Small intestine (tissue), 16 donors: ENCODE data around the gene CLEC1B. TPM values are rescaled to one million over a fixed set of nuclear protein-coding genes. Genes with fewer than 3 reads are reported as not detected.

ENCODE experiments used
- DNase-seq, 2 donors: peaks; one replicate each; pipeline versions ENCODE4 v3.0.0 to v3.0.0-alpha.2; 2013
- FAIRE-seq: peaks from 2 replicates; lab custom pipeline; 2012; peaks lifted over from hg19 to GRCh38; lab: Jason Lieb, UNC
- H3K27ac ChIP-seq, 3 donors: one replicate each; pipeline ENCODE4 v1.5.1; 2013; ENCODE audit warnings: low read length in 2 of 3, mild to moderate bottlenecking in 2 of 3, control low read depth in 1 of 3, inconsistent platforms in 1 of 3, low read depth in 1 of 3, moderate library complexity in 1 of 3
- H3K27me3 ChIP-seq, 3 donors: one replicate each; pipeline ENCODE4 v1.6.1; 2013; ENCODE audit warnings: low read length in 3 of 3, inconsistent platforms in 1 of 3; ENCODE audit not compliant: control insufficient read depth in 3 of 3, insufficient read depth in 3 of 3
- H3K36me3 ChIP-seq, 3 donors: one replicate each; pipeline ENCODE4 v1.6.1; 2013; ENCODE audit warnings: low read length in 3 of 3, inconsistent platforms in 1 of 3, low read depth in 1 of 3, mild to moderate bottlenecking in 1 of 3, moderate library complexity in 1 of 3; ENCODE audit not compliant: control insufficient read depth in 3 of 3, insufficient read depth in 2 of 3
- H3K4me1 ChIP-seq, 3 donors: one replicate each; pipeline ENCODE4 v1.6.1; 2013; ENCODE audit warnings: low read length in 2 of 3, inconsistent platforms in 1 of 3, low read depth in 1 of 3, mild to moderate bottlenecking in 1 of 3, moderate library complexity in 1 of 3; ENCODE audit not compliant: control insufficient read depth in 3 of 3, insufficient read depth in 2 of 3
- H3K4me3 ChIP-seq, 3 donors: one replicate each; pipeline ENCODE4 v1.5.1; 2013; ENCODE audit warnings: low read length in 3 of 3, control low read depth in 1 of 3, inconsistent platforms in 1 of 3, low read depth in 1 of 3, mild to moderate bottlenecking in 1 of 3, moderate library complexity in 1 of 3
- H3K9me3 ChIP-seq, 2 donors: one replicate each; pipeline ENCODE4 v1.6.1; 2013; ENCODE audit warnings: low read depth in 1 of 2, low read length in 1 of 2; ENCODE audit not compliant: control insufficient read depth in 2 of 2, insufficient read depth in 1 of 2
- WGBS, 3 donors: extraction: QIAGEN DNeasy Blood & Tissue Kit; methylation state at CpG; one replicate each; pipeline ENCODE4 v1.1.7; 2013; 5-methylcytosine and 5-hydroxymethylcytosine counted together
- long read RNA-seq, 10 donors: transcript quantifications; one replicate each; lab custom pipeline, GENCODE V29; 2026
- polyA plus RNA-seq, 4 donors: library from polyadenylated mRNA; stranded (reverse) in 3 of 4; unstranded in 1 of 4; fragments of 200-250 nt in 3 of 4; fragments of 120-200 nt in 1 of 4; gene quantifications; one replicate each; pipeline versions ENCODE4 v1.2.1 to v1.2.3, GENCODE V29; 2013
- donor health status: healthy with polysubstance abuse.
- donor health status: control.
- donor health status: control.
- donor health status: Bipolar disorder and iron deficiency.
- donor health status: healthy.

CLEC1B gene
- polyA plus RNA-seq: under 1 TPM in 1 of 4 donors, not detected in 3; 0.09 TPM
- long read RNA-seq, donor 1: 0 reads
- long read RNA-seq, donor 2: 0 reads
- long read RNA-seq, donor 3: 0 reads
- long read RNA-seq, donor 4: 0 reads
- long read RNA-seq, donor 5: 0 reads
- long read RNA-seq, donor 6: 0 reads
- long read RNA-seq, donor 7: 0 reads
- long read RNA-seq, donor 8: 0 reads
- long read RNA-seq, donor 9: 0 reads
- long read RNA-seq, donor 10: 0 reads

DNA sequence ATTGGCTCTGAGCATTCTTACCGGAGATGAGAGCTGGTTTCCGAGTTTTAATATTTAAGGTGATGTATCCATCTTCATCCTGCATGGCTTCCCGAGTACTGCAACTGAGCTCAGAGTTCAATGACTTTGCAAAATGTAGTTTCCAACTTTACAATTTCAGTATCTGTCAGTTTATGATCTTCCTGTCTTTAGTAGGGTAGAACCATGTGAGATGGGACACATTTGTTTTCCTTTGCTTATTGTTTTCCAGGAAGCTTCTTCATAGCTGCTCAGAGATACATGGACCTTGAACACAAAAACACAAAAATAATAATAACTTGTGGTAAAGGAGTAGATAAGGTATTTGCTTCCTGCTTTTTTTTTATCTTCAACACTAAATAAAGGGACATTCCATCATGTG lies at the start of gene CLEC1B:
TSS of gene CLEC1B (minus strand) at position 106 of the 400 bp plus-strand sequence. CDS start at position 85, 21 bp downstream.
- H3K36me3 ChIP-seq: no peaks in the 10 kb centered on the region
- FAIRE-seq (no peak), DNase-seq (no peak)
- 86 to 89% (median 88%) methylated on average over 3 of the region's 3 CpGs for WGBS, 3 donors
- no peak within 1 kb of the TSS for H3K4me3 ChIP-seq
- peaks cover 0 to 1% (median 0%) of the 10 kb centered on the region in 3 donors for H3K27me3 ChIP-seq
- H3K4me1 ChIP-seq: no peaks in the 10 kb centered on the region
- H3K9me3 ChIP-seq: peaks cover 0 to 6% of the 10 kb centered on the region in 2 donors
- H3K27ac ChIP-seq: no peak within 1 kb of the TSS

DNA sequence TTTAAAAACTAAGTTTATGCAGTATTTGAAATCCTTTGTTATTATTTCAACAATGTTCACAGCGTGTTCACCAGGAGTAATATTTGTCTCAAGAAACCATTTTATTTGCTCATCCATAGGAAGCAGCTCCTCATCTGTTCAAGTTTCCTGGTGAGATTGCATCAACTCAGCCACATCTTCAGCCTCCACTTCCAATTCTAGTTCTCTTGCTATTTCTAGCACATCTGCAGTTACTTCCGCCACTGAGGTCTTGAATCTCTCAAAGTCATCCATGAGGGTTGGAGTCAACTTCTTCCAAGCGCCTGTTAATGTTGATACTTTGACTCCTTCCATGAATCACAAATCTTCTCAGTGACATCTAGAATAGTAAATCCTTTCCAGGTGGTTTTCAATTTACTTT lies 49.6 kb upstream of the CLEC1B start:
- DNase-seq (no peak), FAIRE-seq (no peak)
- Histone ChIP-seq H3K4me3 (no peak overlapping the region), H3K9me3 (no peaks in the 10 kb centered on the region), H3K36me3 (no peaks in the 10 kb centered on the region), H3K27ac (no peak overlapping the region), H3K4me1 (no peaks in the 10 kb centered on the region), H3K27me3 (no peaks in the 10 kb centered on the region)
- WGBS, 3 donors: 68 to 75% (median 74%) methylated on average over 3 of the region's 3 CpGs

DNA sequence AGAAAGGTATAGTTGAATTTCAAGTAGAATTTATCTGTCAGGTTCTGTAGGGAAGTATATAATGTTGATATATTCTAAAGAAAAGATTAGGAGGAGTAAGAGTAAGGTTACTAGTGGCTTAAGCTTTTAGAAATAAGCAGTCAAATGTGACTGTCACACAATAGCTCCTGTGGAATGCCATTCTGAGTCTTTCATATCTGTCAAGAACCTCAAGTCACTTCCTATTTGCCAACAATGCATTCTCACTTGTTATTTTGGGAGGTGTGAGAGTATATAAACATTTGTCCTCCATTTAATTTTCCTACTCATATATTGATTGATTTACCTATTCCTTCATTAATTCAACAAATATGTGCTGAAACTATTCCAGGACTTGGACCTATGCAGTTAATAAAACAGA lies 43.2 kb upstream of the CLEC1B start:
- Histone ChIP-seq H3K9me3 (no peaks in the 10 kb centered on the region), H3K36me3 (no peaks in the 10 kb centered on the region), H3K27ac (no peak overlapping the region), H3K27me3 (no peaks in the 10 kb centered on the region), H3K4me3 (no peak overlapping the region), H3K4me1 (no peaks in the 10 kb centered on the region)
- DNase-seq (no peak), FAIRE-seq (no peak)

DNA sequence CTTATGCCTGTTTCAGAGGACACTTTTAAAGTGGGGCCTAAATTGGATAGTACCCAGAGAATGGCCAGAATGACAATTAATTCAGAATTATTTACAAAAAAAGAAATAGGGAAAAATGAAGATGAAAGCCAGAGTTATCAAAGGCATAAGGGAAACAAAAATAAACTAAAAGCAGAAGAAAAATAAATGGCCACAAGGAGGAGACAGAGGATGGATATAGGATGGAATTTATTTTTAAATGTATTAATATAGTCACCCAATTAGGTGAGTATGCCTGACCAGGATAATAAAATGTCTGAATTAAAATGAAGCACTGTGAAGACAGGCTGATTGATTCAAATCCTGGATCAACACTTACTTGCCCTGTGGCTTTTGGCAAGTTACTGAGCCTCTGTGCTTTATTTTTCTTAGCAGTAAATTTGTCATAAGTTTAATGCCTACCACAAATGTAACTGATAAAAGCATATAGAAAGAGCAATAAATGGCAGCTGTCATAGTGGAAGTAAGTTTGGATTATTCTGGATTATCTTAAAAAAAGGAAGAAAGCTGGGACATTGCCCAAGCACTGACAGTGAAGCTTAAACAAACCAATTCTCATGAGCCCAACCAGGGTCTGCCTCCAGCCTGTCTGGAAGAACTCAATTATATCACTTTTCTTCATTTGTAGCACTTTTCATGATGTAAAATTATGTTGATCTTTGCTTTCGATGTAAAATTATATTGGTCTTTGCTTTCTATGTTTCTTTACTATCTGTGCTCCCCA lies 35.0 kb upstream of the CLEC1B start:
- H3K27me3 ChIP-seq: no peaks in the 10 kb centered on the region
- no peaks in the 10 kb centered on the region for H3K9me3 ChIP-seq
- FAIRE-seq: peak; percentile 19
- no peaks in the 10 kb centered on the region for H3K4me1 ChIP-seq
- DNase-seq: peak in 1 of 2 donors; percentile 5
- H3K4me3 ChIP-seq: no peak overlapping the region
- WGBS, 3 donors: 63 to 75% (median 72%) methylated on average over 1 of the region's 1 CpG
- H3K36me3 ChIP-seq: no peaks in the 10 kb centered on the region
- H3K27ac ChIP-seq: no peak overlapping the region

DNA sequence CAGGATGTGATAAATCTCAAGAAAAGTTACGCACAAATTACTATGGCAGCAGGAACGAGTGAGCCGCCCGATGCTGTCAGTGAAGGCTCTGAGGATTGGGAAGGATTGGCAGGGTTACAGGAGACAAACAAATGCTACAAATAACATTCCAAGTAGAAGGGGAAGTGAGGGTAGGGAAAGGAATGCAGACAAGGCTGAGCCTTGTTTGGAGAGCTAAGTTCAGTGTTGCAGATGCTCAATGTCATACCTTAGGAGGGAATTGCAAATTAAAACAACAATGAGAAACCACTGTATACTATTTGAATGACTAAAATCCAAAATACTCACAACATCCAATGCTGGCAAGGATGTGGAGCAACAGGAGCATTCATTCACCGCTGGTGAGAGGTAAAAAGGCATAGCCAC lies 32.9 kb upstream of the CLEC1B start:
- WGBS, 3 donors: 60 to 84% (median 83%) methylated on average over 5 of the region's 5 CpGs
- DNase-seq (no peak), FAIRE-seq (no peak)
- H3K4me1 ChIP-seq: no peaks in the 10 kb centered on the region
- H3K36me3 ChIP-seq: no peaks in the 10 kb centered on the region
- no peaks in the 10 kb centered on the region for H3K27me3 ChIP-seq
- H3K9me3 ChIP-seq: no peaks in the 10 kb centered on the region
- no peak overlapping the region for H3K27ac ChIP-seq
- H3K4me3 ChIP-seq: no peak overlapping the region

- Histone ChIP-seq H3K36me3 (no peaks in the 10 kb centered on the region), H3K27me3 (no peaks in the 10 kb centered on the region), H3K4me3 (no peak overlapping the region), H3K9me3 (no peaks in the 10 kb centered on the region), H3K27ac (peak overlapping the region in 1 of 3 donors; percentile 37), H3K4me1 (no peaks in the 10 kb centered on the region)
- DNase-seq (no peak), FAIRE-seq (no peak)
- WGBS, 3 donors: 59 to 65% (median 65%) methylated on average over 4 of the region's 4 CpGs
These were observed 32.4 kb upstream of the CLEC1B start for GRCh38 chr12:10031321-10031720.

- DNase-seq (no peak), FAIRE-seq (no peak)
- Histone ChIP-seq H3K4me1 (no peaks in the 10 kb centered on the region), H3K9me3 (no peaks in the 10 kb centered on the region), H3K4me3 (no peak within 1 kb of the TSS), H3K27ac (peak within 1 kb of the TSS in 1 of 3 donors; percentile 37), H3K36me3 (no peaks in the 10 kb centered on the region), H3K27me3 (no peaks in the 10 kb centered on the region)
- WGBS, 3 donors: 94 to 96% (median 95%) methylated on average over 14 of the region's 14 CpGs
These were observed 31.5 kb upstream of the CLEC1B start, which contains the start of gene CLEC9A for GRCh38 chr12:10030446-10030845. Gene CLEC9A, plus strand, starts transcription at chr12:10030682. Its CDS starts 22,006 bp downstream, at chr12:10052688.

DNA sequence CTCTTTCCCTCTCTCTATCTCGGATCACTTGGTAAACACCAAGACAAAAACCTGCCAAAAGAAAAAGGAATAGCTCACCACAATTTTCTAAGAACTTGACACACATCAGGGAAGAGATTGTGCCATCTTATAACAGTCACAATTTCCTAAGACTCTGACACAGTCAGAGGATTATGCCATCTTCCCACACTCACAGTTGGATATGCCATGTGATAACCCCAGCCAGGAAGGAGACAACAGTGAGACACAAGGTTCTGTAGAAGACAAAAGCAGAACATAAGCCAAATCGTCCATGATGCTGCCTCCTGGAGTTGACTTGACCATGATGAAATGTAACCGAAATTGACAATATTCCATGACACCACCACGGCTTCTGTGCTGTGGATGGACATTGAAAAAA lies 28.8 kb upstream of the CLEC1B start:
- H3K27ac ChIP-seq: no peak overlapping the region
- no peak for FAIRE-seq
- DNase-seq: no peak
- H3K36me3 ChIP-seq: no peaks in the 10 kb centered on the region
- H3K4me1 ChIP-seq: no peaks in the 10 kb centered on the region
- H3K27me3 ChIP-seq: no peaks in the 10 kb centered on the region
- 54 to 66% (median 55%) methylated on average over 4 of the region's 4 CpGs for WGBS, 3 donors
- H3K4me3 ChIP-seq: no peak overlapping the region
- no peaks in the 10 kb centered on the region for H3K9me3 ChIP-seq
